ENCODE data around the gene AKAP3.
A peak's percentile ranks its signal among the peaks of the same experiment; 100 is the strongest.

DNA sequence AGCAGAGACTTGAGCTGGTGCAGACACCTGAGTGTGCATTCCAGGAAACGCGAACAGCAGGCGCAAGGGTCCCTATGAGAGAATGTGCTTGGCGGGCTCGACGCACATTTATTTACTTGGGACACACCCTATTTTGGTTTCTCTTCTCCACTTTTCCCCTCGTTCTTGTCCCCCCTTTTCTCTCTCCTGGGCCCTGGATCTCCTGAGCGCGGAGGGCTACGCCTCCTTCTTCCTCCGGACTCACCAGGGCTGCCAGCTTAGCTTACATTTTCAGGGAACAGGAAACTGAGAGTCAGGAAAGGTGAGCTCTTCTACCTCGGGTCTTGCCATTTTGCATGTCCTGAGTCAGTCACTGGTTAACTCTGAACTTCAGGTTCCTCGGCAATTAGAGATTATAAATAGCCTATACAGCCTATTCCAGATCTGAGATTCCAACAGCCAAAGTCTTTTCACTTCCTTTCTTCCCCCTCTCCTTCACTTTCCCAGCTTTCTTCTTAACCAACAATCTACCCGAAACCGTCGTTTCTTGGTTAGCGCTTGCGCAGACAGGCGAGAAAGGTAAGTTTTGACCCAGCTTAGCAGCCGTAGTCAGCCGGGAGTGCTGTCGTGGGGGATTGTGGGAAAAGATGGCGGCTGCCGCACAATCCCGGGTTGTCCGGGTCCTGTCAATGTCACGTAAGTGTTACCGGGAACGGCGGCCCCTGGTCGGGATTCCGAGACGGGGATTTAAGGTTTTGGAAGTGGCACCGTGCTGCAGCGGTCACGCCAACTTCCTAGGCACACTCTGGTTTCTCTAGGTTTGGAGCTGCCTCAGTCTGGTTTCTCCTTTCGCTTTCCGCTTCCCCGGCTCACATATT lies at the start of gene AKAP3, which contains the start of gene NDUFA9:
- TF ChIP-seq, protein P1, sequence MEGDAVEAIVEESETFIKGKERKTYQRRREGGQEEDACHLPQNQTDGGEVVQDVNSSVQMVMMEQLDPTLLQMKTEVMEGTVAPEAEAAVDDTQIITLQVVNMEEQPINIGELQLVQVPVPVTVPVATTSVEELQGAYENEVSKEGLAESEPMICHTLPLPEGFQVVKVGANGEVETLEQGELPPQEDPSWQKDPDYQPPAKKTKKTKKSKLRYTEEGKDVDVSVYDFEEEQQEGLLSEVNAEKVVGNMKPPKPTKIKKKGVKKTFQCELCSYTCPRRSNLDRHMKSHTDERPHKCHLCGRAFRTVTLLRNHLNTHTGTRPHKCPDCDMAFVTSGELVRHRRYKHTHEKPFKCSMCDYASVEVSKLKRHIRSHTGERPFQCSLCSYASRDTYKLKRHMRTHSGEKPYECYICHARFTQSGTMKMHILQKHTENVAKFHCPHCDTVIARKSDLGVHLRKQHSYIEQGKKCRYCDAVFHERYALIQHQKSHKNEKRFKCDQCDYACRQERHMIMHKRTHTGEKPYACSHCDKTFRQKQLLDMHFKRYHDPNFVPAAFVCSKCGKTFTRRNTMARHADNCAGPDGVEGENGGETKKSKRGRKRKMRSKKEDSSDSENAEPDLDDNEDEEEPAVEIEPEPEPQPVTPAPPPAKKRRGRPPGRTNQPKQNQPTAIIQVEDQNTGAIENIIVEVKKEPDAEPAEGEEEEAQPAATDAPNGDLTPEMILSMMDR (IDR thresholded peaks at IDR 0.05; ENCODE audit: low read depth, low read length, missing input control), result no peak
- peak; percentile 100 for TF ChIP-seq YY1 (IDR thresholded peaks at IDR 0.05)
- TF ChIP-seq HNF4G (IDR thresholded peaks at IDR 0.05), result no peak
- peak in 1 of 2 donors; percentile 82 for TF ChIP-seq GABPA (IDR thresholded peaks at IDR 0.05 in 1 of 2, conservative IDR thresholded peaks at IDR 0.05 in 1 of 2)
- TF ChIP-seq HNF4A (conservative IDR thresholded peaks at IDR 0.05), result peak in 1 of 2 donors; percentile 18
- TF ChIP-seq NR2F2 (IDR thresholded peaks at IDR 0.05), result no peak
- TF ChIP-seq, protein P2, sequence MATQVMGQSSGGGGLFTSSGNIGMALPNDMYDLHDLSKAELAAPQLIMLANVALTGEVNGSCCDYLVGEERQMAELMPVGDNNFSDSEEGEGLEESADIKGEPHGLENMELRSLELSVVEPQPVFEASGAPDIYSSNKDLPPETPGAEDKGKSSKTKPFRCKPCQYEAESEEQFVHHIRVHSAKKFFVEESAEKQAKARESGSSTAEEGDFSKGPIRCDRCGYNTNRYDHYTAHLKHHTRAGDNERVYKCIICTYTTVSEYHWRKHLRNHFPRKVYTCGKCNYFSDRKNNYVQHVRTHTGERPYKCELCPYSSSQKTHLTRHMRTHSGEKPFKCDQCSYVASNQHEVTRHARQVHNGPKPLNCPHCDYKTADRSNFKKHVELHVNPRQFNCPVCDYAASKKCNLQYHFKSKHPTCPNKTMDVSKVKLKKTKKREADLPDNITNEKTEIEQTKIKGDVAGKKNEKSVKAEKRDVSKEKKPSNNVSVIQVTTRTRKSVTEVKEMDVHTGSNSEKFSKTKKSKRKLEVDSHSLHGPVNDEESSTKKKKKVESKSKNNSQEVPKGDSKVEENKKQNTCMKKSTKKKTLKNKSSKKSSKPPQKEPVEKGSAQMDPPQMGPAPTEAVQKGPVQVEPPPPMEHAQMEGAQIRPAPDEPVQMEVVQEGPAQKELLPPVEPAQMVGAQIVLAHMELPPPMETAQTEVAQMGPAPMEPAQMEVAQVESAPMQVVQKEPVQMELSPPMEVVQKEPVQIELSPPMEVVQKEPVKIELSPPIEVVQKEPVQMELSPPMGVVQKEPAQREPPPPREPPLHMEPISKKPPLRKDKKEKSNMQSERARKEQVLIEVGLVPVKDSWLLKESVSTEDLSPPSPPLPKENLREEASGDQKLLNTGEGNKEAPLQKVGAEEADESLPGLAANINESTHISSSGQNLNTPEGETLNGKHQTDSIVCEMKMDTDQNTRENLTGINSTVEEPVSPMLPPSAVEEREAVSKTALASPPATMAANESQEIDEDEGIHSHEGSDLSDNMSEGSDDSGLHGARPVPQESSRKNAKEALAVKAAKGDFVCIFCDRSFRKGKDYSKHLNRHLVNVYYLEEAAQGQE (IDR thresholded peaks at IDR 0.05), result peak; percentile 68
- TF ChIP-seq, protein P3, sequence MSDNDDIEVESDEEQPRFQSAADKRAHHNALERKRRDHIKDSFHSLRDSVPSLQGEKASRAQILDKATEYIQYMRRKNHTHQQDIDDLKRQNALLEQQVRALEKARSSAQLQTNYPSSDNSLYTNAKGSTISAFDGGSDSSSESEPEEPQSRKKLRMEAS (IDR thresholded peaks at IDR 0.05), result peak; percentile 54
- peak in 1 of 2 donors; percentile 34 for TF ChIP-seq EGR1 (IDR thresholded peaks at IDR 0.05; ENCODE audit: low read depth in 2 of 2)
- TF ChIP-seq RAD21 (IDR thresholded peaks at IDR 0.05), result peak; percentile 42 to 56
- TF ChIP-seq SP1 (IDR thresholded peaks at IDR 0.05), result peak; percentile 33

Data from liver (tissue), 3 donors.